Activated CD8-positive, alpha-beta memory T cell treated with anti-CD3 and anti-CD28 coated beads, Interleukin-2, amount 50 U/mL, for 24 hours (primary cell): Measurements from ENCODE around the gene MAN1C1.

ENCODE experiments used
- DNase-seq: peaks from one replicate; pipeline ENCODE4 v3.0.0-alpha.2; 2020; ENCODE audit errors: extremely low read depth

MAN1C1 gene

DNA sequence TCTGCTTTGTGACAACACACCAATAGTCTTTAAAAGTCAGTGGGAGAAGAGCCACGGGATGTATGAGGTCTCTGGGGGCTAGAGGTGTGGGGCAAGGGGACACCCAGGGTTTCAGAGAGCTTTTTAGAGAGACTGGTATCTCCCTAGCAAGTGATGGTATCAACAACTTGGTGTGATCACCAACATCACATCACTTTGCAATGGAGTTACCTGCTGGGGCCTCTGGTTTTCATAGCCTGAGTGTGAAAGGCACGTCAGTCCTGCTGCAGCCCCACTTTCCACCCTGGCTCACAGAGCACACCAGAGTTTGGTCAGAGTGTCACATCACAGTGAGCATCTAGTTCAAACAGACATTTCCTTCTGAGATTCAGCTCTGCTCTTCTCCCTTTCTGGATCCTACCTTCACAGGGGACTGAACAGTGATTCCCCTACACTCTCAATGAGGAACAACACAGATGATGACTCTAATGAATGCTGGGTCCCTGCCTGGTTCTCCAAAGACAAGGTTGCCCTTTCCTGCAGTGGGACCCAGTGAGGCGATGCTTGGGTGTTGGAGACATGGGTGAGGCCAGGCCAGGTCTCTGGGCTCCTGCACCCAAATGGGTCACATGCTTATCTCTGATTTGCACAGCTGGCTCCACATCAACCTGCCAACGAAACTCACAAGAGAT, 2.0 kb upstream of the MAN1C1 start:
- DNase-seq: no peak

DNA sequence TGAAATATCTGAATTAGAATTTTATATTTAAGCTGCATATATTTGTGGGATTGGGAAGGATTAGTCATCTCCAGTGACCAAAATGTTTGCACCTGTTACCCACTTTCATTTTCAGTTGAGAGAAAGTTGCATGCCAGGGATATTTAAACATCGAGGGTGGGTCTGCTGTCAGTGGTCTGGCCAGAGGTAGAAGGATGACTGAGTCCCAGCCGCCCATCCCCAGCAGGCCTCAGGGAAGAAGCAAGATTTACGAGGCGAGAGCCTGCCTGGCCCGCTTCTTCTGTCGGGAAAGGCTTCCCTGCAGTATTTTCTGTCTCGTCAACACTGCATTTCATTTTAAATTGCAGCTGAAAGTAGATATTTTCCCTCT, 1.4 kb upstream of the MAN1C1 start:
- DNase-seq: no peak

- no peak for DNase-seq
Observed at GRCh38 chr1:25615563-25616094, 962 bp upstream of the MAN1C1 start.

DNA sequence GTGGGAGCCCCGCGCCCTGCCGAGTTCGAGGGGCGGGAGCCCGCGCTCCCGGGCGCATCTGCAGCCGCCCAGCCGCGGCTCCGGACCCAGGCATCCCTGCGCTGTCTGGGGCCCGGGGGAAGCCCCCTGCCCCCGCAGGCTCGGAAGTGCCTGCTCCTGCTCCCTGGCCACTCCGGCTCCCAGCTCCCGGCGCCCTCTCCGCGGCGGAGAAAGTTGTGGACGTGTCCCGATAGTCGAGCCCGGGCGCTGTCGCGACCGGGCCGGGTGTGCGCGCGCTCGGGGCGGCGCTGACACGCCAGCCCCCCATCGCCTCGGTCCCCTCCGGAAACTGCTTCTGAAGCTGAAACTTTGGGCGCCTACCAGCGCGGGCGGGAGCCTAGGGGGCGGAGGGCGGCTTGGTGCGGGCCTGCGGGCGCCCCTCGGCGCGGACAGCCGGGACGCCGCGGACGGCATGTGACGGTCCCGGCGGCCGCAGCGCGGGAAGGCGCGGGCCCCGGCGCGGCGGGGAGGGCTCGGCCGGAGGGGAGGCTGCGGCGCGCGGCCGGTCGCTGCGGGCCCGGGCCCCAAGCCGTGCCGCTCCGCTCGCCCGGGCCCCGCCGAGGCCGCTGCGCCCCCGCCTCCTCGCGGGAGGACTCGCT, 515 bp downstream of the MAN1C1 start:
- DNase-seq: no peak

DNA sequence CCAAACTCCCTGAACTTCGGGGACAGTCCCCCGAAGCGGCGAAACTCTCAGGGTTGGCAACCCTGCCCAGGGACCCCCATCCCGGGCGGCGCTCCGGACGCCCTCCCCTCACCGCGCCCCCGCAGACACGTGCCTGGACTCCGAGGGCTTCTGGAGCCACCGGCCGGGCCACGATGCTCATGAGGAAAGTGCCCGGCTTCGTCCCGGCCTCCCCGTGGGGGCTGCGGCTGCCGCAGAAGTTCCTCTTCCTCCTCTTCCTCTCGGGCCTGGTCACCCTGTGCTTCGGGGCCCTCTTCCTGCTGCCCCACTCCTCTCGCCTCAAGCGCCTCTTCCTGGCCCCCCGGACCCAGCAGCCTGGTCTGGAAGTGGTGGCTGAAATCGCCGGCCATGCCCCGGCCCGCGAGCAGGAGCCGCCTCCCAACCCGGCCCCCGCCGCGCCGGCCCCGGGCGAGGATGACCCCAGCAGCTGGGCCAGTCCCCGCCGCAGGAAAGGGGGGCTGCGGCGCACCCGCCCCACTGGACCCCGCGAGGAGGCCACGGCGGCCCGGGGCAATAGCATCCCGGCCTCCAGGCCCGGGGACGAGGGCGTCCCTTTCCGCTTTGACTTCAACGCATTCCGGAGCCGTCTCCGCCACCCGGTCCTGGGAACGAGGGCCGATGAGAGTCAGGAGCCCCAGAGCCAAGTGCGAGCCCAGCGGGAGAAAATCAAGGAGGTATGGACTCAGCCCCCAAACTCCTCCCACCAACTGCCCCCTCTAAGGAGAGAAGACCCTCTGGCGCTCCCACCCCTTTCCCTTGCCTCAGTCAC, 1.2 kb downstream of the MAN1C1 start:
- no peak for DNase-seq

DNA sequence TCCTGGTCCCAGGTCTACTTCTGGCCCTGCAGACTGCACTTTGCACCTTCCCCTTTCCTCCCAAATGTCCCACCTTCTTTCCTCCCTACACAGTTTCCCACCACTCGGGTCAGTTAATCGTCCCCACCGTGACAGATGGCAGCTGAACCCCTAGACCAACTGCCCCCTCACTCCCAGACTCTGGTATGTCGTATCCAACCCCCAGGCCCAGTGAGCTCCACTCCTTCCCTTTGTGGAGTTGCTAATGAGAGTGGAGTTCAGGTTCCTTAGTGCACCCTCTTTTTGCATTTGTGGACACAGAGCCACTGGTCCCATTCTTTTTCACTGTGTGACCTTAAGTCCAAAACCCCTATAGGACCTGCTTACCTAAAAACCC, 1.8 kb downstream of the MAN1C1 start:
- no peak for DNase-seq

DNA sequence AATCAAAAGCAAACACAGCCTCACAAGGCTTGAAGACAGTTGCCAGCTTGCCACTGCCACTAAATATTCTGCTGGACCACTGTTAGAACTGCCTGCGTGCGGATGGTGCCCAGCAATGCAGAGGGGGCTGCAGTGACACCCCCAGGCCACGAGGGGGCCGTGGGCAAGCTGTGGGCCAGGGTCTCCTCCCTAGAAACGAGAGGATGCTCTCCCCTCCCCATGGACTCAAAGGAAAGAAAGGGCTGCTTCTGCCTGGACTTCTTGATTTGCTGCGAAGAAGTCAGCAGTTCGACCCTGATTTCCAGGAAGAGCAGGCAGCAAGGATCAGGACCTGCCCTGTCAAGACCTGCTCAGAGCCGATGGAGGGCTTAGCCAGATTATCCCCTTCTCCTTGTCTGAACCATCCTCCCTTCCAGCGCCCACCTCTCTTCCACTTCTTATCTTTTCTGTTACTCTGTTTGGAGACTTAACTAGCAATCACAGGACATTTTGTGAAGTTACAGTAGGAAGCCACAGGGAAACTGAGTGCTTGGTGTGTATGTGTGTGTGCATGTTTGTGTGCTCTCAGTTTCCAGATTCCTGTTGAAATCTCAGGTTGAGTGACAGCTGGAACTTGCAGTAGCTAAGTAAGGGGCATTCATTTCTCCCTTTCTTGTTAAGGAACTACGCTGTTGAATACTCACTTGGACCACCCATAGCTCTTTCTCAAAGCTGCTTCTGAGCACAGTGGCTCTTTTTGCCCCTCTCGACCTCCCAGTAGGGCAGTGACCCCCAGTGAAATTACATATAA, 2.7 kb downstream of the MAN1C1 start:
- DNase-seq: no peak

- DNase-seq: no peak
Observed at GRCh38 chr1:25620211-25620610, 3.6 kb downstream of the MAN1C1 start.

DNA sequence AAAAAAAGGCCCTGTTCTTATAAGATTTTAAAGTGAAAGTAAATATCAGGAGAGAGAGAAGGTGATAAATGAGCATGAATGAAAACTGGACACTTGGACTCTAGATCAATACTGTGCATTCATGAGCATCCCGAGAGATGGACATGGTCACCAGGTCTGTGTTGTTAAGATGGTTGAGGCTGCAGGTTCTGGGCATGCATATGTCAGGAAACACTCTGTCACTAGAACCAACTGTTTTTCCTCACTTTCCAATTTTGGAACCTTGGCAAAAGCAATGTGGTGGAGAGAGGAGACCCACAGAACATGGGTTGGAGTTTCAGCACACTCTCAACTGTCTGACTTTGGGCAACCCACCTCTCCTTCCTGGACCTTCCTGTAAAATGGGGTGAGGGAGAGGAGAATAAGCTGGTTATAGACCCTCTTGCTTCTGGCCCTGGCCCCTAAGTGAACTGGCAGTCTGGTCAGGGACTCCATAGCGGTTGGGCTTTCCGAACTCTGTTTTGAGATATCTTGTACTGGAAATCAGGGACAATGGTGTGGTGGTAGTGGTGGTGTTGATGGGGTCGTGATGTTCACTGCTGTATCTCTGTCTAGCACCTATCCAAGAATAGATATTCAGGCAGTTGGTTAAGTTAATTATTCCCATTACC, 4.2 kb downstream of the MAN1C1 start:
- DNase-seq: no peak

DNA sequence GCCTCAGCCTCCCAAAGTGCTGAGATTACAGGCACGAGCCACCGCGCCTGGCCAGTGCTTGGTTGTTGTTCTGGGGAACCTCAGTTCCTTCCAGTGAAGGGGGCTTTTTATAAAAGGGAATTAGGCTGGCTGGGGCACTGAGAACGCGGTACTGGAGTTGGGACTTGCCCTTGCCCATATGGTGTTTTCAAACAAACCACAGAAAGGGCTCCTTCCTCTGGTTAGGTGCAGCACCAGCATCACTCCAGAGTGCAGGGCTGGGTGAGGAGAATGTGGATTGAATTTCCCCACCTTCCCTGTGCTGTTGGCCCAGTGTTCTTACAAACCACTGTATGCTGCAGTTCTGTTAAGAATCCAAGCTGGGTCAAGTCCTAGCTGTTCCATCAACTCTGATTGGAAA, 5.3 kb downstream of the MAN1C1 start:
- DNase-seq: no peak

- no peak for DNase-seq
Observed at GRCh38 chr1:25622531-25622930, 5.9 kb downstream of the MAN1C1 start.

DNA sequence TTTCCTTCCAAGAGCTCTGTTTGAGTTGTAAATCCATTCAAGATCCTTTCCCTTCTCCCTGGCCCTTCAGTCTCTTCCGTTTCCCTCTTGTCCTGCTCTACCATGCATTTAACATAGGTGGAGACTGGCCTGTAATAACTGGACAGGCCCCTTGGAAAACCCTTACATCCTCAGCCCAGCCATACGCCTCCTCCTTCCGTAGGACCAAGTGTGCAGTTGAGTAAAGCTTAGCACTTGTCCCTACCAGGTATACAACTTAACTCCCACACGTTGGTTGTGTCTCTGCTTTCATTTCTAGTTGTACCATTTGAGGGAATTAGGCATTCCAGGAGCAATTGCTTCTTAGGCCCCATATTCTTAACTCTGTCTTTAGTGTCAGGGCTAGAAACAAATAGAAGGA, 6.4 kb downstream of the MAN1C1 start:
- DNase-seq: no peak

- DNase-seq: no peak
Observed at GRCh38 chr1:25623731-25624130, 7.1 kb downstream of the MAN1C1 start.

DNA sequence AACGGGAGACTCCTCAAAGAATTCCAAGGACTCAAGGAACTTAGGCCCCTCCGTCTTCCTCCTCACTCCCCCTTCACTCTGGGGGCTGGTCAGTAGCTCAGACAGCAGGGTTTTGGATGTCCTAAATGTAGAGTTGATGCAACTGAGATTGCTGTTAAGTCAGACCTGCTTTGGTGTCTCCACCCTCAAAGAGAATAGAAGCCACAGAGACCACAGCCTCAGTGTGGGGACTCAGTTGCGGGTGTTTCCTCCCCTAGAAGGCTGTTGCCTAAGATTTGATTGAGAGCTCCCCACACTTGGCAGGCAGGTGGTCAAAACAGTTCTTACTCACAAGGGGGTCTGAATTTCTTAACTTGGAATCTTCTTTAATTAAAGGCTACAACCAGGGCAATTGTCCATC, 7.6 kb downstream of the MAN1C1 start:
- DNase-seq: no peak

GRCh38 chr1:25624604-25625003, 8.0 kb downstream of the MAN1C1 start:
- no peak for DNase-seq

- DNase-seq: no peak
Observed at GRCh38 chr1:25626018-25626417, 9.4 kb downstream of the MAN1C1 start.

DNA sequence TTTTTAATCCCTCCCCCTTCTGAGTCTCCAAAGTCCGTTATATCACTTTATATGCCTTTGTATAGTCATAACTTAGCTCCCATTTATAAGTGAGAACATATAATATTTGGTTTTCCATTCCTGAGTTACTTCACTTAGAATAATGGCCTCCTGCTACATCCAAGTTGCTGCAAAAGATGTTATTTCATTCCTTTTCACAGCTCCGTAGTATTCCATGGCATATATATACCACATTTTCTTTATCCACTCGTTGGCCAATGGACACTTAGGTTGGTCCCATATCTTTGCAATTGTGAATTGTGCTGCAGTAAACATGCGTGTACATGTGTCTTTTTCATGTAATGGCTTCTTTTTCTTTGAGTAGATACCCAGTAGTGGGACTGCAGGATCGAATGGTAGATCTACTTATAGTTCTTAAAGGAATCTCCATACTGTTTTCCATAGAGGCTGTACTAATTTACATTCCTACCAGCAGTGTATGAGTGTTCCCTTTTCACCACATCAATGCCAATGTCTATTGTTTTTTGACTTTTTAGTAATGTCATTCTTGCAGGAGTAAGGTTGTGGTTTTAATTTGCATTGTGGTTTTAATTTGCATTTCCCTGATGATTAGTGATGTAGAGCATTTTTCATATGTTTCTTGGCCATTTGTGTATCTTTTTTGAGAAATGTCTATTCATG, 12.3 kb downstream of the MAN1C1 start:
- no peak for DNase-seq

DNA sequence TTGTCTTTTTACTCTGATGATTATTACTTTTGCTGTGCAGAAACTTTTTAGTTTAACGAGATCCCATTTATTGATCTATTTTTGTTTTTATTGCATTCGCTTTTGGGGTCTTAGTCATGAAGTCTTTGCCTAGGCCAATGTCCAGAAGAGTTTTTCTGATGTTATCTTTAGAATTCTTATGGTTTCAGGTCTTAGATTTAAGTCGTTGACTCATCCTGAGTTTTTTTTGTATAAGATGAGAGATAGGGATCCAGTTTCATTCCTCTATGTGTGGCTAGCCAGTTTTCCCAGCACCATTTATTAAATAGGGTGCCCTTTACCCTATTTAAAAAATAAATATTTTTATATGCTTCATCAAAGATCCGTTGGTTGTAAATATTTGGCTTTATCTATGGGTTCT, 13.2 kb downstream of the MAN1C1 start:
- no peak for DNase-seq

- no peak for DNase-seq
Observed at GRCh38 chr1:25631750-25632485, 15.3 kb downstream of the MAN1C1 start.

- DNase-seq: no peak
Observed at GRCh38 chr1:25634066-25634465, 17.5 kb downstream of the MAN1C1 start.
